ENCODE data around the gene UQCC3. TPM values are rescaled to one million over a fixed set of nuclear protein-coding genes. Genes with fewer than 3 reads are reported as not detected.

Gene UQCC3
- total RNA-seq, 2 donors from 2014 or later = 2.3 to 7.3 TPM

GRCh38 chr11:62710001-62710345 lies 38.5 kb downstream of the UQCC3 start:
- Histone ChIP-seq H3K27ac (peak overlapping the region; percentile 89 to 97), H3K36me3 (peaks cover 18% of the 10 kb centered on the region), H3K9me3 (no peaks in the 10 kb centered on the region), H3K4me3 (peak overlapping the region; percentile 71), H3K4me1 (ENCODE audit: control insufficient read depth in 1 of 2, low read depth in 2 of 2) (peaks cover 12 to 43% of the 10 kb centered on the region in 2 donors), H3K27me3 (replicated peaks; ENCODE audit: insufficient read depth) (no peaks in the 10 kb centered on the region)
- no peak for DNase-seq (ENCODE audit: low spot score)
- no peak for TF ChIP-seq CTCF (IDR thresholded peaks at IDR 0.05)
- ATAC-seq (ENCODE audit: insufficient number of reproducible peaks, low FRiP score, low read depth) = no peak

GRCh38 chr11:62712276-62712812 lies 40.9 kb downstream of the UQCC3 start:
- no peak for DNase-seq (ENCODE audit: low spot score)
- H3K9me3 ChIP-seq = no peaks in the 10 kb centered on the region
- H3K4me3 ChIP-seq = no peak overlapping the region
- no peaks in the 10 kb centered on the region for H3K27me3 ChIP-seq (replicated peaks; ENCODE audit: insufficient read depth)
- no peak for ATAC-seq (ENCODE audit: insufficient number of reproducible peaks, low FRiP score, low read depth)
- H3K27ac ChIP-seq = no peak overlapping the region
- no peak for TF ChIP-seq CTCF (IDR thresholded peaks at IDR 0.05)
- H3K36me3 ChIP-seq = peaks cover 40% of the 10 kb centered on the region
- peaks cover 5 to 24% of the 10 kb centered on the region in 2 donors for H3K4me1 ChIP-seq (ENCODE audit: control insufficient read depth in 1 of 2, low read depth in 2 of 2)

GRCh38 chr11:62712861-62713260 lies 41.4 kb downstream of the UQCC3 start:
- DNase-seq (ENCODE audit: low spot score) (no peak), ATAC-seq (ENCODE audit: insufficient number of reproducible peaks, low FRiP score, low read depth) (no peak)
- H3K36me3 ChIP-seq = peaks cover 45% of the 10 kb centered on the region

GRCh38 chr11:62713343-62713742 lies 41.9 kb downstream of the UQCC3 start:
- H3K27ac ChIP-seq = no peak overlapping the region
- no peaks in the 10 kb centered on the region for H3K27me3 ChIP-seq (replicated peaks; ENCODE audit: insufficient read depth)
- H3K9me3 ChIP-seq = no peaks in the 10 kb centered on the region
- H3K36me3 ChIP-seq = peaks cover 49% of the 10 kb centered on the region
- no peak for TF ChIP-seq CTCF (IDR thresholded peaks at IDR 0.05)
- DNase-seq (ENCODE audit: low spot score) (no peak), ATAC-seq (ENCODE audit: insufficient number of reproducible peaks, low FRiP score, low read depth) (no peak)
- H3K4me3 ChIP-seq = no peak overlapping the region
- H3K4me1 ChIP-seq (ENCODE audit: control insufficient read depth in 1 of 2, low read depth in 2 of 2) = peaks cover 5 to 19% of the 10 kb centered on the region in 2 donors

More at GRCh38 chr11:62712861-62713260, 41.4 kb downstream of the UQCC3 start:
- Histone ChIP-seq H3K9me3 (no peaks in the 10 kb centered on the region), H3K27ac (no peak overlapping the region), H3K27me3 (replicated peaks; ENCODE audit: insufficient read depth) (no peaks in the 10 kb centered on the region), H3K4me1 (ENCODE audit: control insufficient read depth in 1 of 2, low read depth in 2 of 2) (peaks cover 5 to 24% of the 10 kb centered on the region in 2 donors), H3K4me3 (no peak overlapping the region)
- TF ChIP-seq CTCF (IDR thresholded peaks at IDR 0.05) = no peak

- DNase-seq (ENCODE audit: low spot score) (no peak), ATAC-seq (ENCODE audit: insufficient number of reproducible peaks, low FRiP score, low read depth) (no peak)
- no peak overlapping the region for H3K4me3 ChIP-seq
- H3K27ac ChIP-seq = no peak overlapping the region
- H3K9me3 ChIP-seq = no peaks in the 10 kb centered on the region
- H3K36me3 ChIP-seq = peaks cover 67% of the 10 kb centered on the region
- no peaks in the 10 kb centered on the region for H3K27me3 ChIP-seq (replicated peaks; ENCODE audit: insufficient read depth)
- TF ChIP-seq CTCF (IDR thresholded peaks at IDR 0.05) = no peak
- peaks cover 0 to 4% of the 10 kb centered on the region in 2 donors for H3K4me1 ChIP-seq (ENCODE audit: control insufficient read depth in 1 of 2, low read depth in 2 of 2)
Observed at GRCh38 chr11:62715150-62716130, 44.0 kb downstream of the UQCC3 start.
